ENCODE data around the gene VEGFD.

DNA sequence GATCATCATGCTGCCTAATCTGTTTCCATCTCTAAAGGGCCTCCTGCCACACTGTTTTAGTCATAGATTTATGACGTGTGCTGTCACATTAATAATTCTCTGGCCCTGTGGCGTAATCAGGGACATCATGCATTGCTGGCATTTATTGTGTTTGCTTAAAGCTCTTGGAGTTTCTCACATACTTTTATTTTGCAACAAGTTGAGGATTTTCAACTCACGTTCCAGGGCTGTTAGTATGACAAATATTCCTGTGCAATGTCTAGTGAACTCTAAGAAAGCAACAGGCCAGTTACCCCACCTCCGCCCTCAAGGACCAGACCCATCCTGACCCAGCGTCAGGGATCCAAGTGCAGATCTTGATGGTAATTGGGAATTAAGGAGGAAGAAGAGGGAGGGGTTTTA lies 41.1 kb downstream of the VEGFD start:
- no peak for TF ChIP-seq ZNF626 (tag by site-specific recombination; IDR thresholded peaks at IDR 0.05)
- TF ChIP-seq, protein P1, sequence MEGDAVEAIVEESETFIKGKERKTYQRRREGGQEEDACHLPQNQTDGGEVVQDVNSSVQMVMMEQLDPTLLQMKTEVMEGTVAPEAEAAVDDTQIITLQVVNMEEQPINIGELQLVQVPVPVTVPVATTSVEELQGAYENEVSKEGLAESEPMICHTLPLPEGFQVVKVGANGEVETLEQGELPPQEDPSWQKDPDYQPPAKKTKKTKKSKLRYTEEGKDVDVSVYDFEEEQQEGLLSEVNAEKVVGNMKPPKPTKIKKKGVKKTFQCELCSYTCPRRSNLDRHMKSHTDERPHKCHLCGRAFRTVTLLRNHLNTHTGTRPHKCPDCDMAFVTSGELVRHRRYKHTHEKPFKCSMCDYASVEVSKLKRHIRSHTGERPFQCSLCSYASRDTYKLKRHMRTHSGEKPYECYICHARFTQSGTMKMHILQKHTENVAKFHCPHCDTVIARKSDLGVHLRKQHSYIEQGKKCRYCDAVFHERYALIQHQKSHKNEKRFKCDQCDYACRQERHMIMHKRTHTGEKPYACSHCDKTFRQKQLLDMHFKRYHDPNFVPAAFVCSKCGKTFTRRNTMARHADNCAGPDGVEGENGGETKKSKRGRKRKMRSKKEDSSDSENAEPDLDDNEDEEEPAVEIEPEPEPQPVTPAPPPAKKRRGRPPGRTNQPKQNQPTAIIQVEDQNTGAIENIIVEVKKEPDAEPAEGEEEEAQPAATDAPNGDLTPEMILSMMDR (tag by site-specific recombination; IDR thresholded peaks at IDR 0.05): no peak
- no peak for TF ChIP-seq ZNF174 (tag by site-specific recombination; IDR thresholded peaks at IDR 0.05)

Data from HEK293 (cell line).